NT2/D1 (cell line): Measurements from ENCODE around the gene UBD.

ENCODE experiments used
- SUZ12 ChIP-seq: IDR thresholded peaks from 2 replicates; pipeline ENCODE4 v1.6.1; 2011; ENCODE audit not compliant: insufficient read length, insufficient read depth; ENCODE audit errors: extremely low read depth
- YY1 ChIP-seq: IDR thresholded peaks from 2 replicates; pipeline ENCODE4 v1.6.1; 2011; ENCODE audit not compliant: insufficient read length, insufficient read depth
- ZNF274 ChIP-seq: IDR thresholded peaks from 2 replicates; pipeline ENCODE4 v1.6.1; 2011; ENCODE audit warnings: mild to moderate bottlenecking, low read depth, low read length

GRCh38 chr6:29591677-29592076 lies 32.1 kb upstream of the UBD start:
- TF ChIP-seq YY1 (no peak), ZNF274 (no peak), SUZ12 (no peak)
